ENCODE data around the gene GPNMB.

Gene GPNMB

DNA sequence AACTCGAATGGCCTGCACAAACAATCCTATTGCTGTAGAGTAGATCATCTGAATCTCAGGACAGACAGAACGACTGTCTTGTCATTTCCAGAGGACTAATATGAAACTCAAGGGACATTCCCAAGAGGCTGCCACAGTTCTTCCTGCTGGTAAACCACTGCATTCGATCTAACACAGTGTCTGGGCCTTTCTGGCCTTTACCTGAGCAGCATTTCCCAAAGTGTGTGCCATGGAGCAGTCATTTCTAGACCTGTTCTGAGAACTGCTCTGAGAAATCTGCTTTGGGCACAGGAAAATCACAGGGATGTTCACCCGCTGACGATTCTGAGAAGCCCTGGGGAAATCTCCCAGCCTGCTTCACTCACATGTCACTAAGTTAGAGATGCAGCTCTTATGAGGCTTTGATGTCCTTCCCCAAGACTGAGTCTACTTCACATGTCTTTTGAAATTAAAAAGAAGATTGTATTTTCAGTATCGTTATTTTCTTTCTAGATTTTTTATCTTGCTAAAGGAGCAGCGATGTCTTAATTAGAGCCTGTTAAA lies 18.4 kb downstream of the GPNMB start:
- no peak overlapping the region for H3K4me3 ChIP-seq (ENCODE audit: low read depth, low read length)
- TF ChIP-seq, protein P1, sequence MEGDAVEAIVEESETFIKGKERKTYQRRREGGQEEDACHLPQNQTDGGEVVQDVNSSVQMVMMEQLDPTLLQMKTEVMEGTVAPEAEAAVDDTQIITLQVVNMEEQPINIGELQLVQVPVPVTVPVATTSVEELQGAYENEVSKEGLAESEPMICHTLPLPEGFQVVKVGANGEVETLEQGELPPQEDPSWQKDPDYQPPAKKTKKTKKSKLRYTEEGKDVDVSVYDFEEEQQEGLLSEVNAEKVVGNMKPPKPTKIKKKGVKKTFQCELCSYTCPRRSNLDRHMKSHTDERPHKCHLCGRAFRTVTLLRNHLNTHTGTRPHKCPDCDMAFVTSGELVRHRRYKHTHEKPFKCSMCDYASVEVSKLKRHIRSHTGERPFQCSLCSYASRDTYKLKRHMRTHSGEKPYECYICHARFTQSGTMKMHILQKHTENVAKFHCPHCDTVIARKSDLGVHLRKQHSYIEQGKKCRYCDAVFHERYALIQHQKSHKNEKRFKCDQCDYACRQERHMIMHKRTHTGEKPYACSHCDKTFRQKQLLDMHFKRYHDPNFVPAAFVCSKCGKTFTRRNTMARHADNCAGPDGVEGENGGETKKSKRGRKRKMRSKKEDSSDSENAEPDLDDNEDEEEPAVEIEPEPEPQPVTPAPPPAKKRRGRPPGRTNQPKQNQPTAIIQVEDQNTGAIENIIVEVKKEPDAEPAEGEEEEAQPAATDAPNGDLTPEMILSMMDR (IDR thresholded peaks at IDR 0.05; ENCODE audit: low read depth, low read length, missing control alignments) = no peak
- in situ Hi-C loops (cut with HindIII; ENCODE audit: low sequenced_read_pairs) = loop anchor here (25.0 kb wide), 1 partner anchor 447 kb away; the partner anchor contains the start of gene STK31
- DNase-seq (ENCODE audit: low read depth) = no peak

DNA sequence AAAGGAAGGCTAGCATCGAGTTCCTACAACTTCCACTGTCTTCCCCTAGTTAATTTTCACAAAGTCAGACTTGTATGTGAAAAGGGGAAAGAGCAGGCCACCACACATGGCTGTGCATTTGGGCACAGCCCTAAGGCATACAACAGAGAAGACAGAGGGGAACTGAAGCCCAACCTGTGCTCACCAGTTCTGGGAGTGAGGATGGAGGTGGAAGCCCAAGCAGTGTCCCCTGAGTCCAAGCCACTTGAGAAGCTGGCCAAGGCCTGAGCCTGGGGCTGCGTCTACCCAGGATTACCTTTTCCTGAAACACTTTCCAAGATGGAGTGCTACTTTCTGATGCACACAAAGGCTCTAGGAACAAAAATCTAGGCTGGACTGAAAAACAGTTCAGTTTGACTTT lies 20.3 kb downstream of the GPNMB start:
- TF ChIP-seq, protein P1 (IDR thresholded peaks at IDR 0.05; ENCODE audit: low read depth, low read length, missing control alignments) = no peak
- in situ Hi-C loops (cut with HindIII; ENCODE audit: low sequenced_read_pairs) = loop anchor here (25.0 kb wide), 1 partner anchor 445 kb away; the partner anchor contains the start of gene STK31
- no peak overlapping the region for H3K4me3 ChIP-seq (ENCODE audit: low read depth, low read length)
- DNase-seq (ENCODE audit: low read depth) = no peak

DNA sequence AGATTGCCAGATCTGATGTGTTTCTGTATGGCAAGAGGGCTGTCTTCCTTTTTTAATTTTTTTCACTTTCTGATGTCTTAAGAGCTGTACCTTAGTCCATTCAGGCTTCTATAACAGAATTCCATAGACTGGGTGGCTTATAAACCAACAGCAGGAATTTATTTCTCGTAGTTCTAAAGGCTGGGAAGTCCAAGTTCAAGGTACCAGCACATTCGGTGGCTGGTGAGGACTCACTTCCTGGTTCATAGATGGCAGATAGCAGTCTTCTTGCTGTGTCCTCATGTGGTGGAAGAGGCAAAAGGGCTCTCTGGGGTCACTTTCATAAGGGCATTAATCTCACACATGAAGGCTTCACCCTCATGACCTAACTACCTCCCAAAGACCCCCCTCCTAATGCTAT lies 20.8 kb downstream of the GPNMB start:
- in situ Hi-C loops (cut with HindIII; ENCODE audit: low sequenced_read_pairs) = loop anchor here (25.0 kb wide), 1 partner anchor 445 kb away; the partner anchor contains the start of gene STK31
- TF ChIP-seq, protein P1 (IDR thresholded peaks at IDR 0.05; ENCODE audit: low read depth, low read length, missing control alignments) = no peak
- H3K4me3 ChIP-seq (ENCODE audit: low read depth, low read length) = no peak overlapping the region
- no peak for DNase-seq (ENCODE audit: low read depth)

- H3K4me3 ChIP-seq (ENCODE audit: low read depth, low read length) = no peak overlapping the region
- in situ Hi-C loops (cut with HindIII; ENCODE audit: low sequenced_read_pairs) = loop anchor here (25.0 kb wide), 1 partner anchor 444 kb away; the partner anchor contains the start of gene STK31
- TF ChIP-seq, protein P1 (IDR thresholded peaks at IDR 0.05; ENCODE audit: low read depth, low read length, missing control alignments) = no peak
- DNase-seq (ENCODE audit: low read depth) = no peak
Measured at GRCh38 chr7:23268167-23268566, 21.6 kb downstream of the GPNMB start.

GRCh38 chr7:23268746-23269145 lies 22.2 kb downstream of the GPNMB start:
- in situ Hi-C loops (cut with HindIII; ENCODE audit: low sequenced_read_pairs) = loop anchor here (25.0 kb wide), 1 partner anchor 444 kb away; the partner anchor contains the start of gene STK31
- no peak for DNase-seq (ENCODE audit: low read depth)
- TF ChIP-seq, protein P1 (IDR thresholded peaks at IDR 0.05; ENCODE audit: low read depth, low read length, missing control alignments) = no peak
- H3K4me3 ChIP-seq (ENCODE audit: low read depth, low read length) = no peak overlapping the region

DNA sequence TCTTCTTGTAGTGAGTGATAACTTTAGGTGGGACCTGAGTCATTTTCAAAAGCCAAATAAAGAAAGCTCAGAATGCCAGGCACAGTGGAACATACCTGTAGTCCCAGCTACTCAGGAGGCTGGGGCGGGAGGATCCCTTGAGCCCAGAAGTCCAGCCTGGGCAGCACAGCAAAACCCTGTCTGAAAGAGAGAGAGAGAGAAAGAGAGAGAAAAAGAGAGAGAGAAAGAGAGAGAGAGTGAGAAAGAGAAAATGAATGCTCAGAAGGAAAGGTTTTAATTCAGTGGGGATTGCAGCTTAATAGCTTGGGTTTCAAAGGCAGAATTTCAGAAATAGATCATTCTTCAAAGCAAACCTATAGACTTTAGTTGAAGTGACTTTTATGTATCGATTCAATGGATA lies 25.7 kb downstream of the GPNMB start:
- in situ Hi-C loops (cut with HindIII; ENCODE audit: low sequenced_read_pairs) = loop anchor here (25.0 kb wide), 1 partner anchor 440 kb away; the partner anchor contains the start of gene STK31
- no peak overlapping the region for H3K4me3 ChIP-seq (ENCODE audit: low read depth, low read length)
- no peak for DNase-seq (ENCODE audit: low read depth)
- TF ChIP-seq, protein P1 (IDR thresholded peaks at IDR 0.05; ENCODE audit: low read depth, low read length, missing control alignments) = no peak

Data from astrocyte of the cerebellum (primary cell).